ENCODE measurements around the gene GINS1. TPM values are rescaled to one million over a fixed set of nuclear protein-coding genes. Genes with fewer than 3 reads are reported as not detected.

Gene GINS1
- total and polyA plus RNA-seq, 2 of the 8 experiments (the other 6 are each of a cell fraction or from before 2014, with no cell fraction given): 44.7 to 68.4 TPM

GRCh38 chr20:25360631-25361286 lies 46.7 kb upstream of the GINS1 start (continued):
- no peak for TF ChIP-seq EP300 (IDR thresholded peaks at IDR 0.05; ENCODE audit: borderline replicate concordance in 1 of 2, low read depth in 2 of 2, low read length in 2 of 2)

Data from H1 (cell line).